B cell (primary cell): ENCODE results near the gene ELMO1. TPM values are rescaled to one million over a fixed set of nuclear protein-coding genes. Genes with fewer than 3 reads are reported as not detected.

Experiments used
- ATAC-seq: fragments of 200-7000 bp; cut with Tn5 transposase; one replicate; pipeline ENCODE4 v1.10.0; 2021; ENCODE audit warnings: low read depth, mild to moderate bottlenecking, moderate number of reproducible peaks, moderate library complexity
- CTCF ChIA-PET: fragments of 350-600 bp; sonication (Branson Sonifier 250); formaldehyde crosslinking; loops from one replicate; lab custom pipeline; 2021; ENCODE audit warnings: antibody characterized with exemption, inconsistent platforms; lab: Charles Lee
- POLR2A ChIA-PET: fragments of 350-600 bp; sonication (Branson Sonifier 250); formaldehyde crosslinking; loops from one replicate; lab custom pipeline; 2021; ENCODE audit warnings: antibody characterized with exemption; lab: Charles Lee
- DNase-seq: peaks from one replicate; pipeline ENCODE4 v3.0.0; 2013
- H2AFZ ChIP-seq: 2 replicates; pipeline ENCODE4 v1.6.1; 2012; ENCODE audit warnings: mild to moderate bottlenecking, low read depth, low read length; ENCODE audit not compliant: insufficient read depth, poor library complexity, severe bottlenecking
- H3K27ac ChIP-seq, 2 donors: 1 replicate in 1 of 2; 2 replicates in 1 of 2; pipeline ENCODE4 v1.5.1; 2012 to 2013; ENCODE audit warnings: low read length in 2 of 2, mild to moderate bottlenecking in 2 of 2, moderate library complexity in 1 of 2
- H3K27me3 ChIP-seq, 4 experiments: fragments of 200-600 bp in 1 of 4; sonication (generic) in 1 of 4; replicated peaks in 1 of 4; 1 replicate in 2 of 4; 2 replicates in 2 of 4; pipeline versions ENCODE4 v1.6.1 to v1.7.0; 2013 to 2016; ENCODE audit warnings: low read length in 3 of 4, mild to moderate bottlenecking in 2 of 4, mixed read lengths in 1 of 4, moderate library complexity in 1 of 4; ENCODE audit not compliant: insufficient read depth in 4 of 4, control insufficient read depth in 3 of 4; ENCODE audit errors: control extremely low read depth in 1 of 4
- H3K36me3 ChIP-seq, 2 experiments: replicated peaks in 1 of 2; 1 replicate in 1 of 2; 2 replicates in 1 of 2; pipeline versions ENCODE4 v1.6.1 to v1.7.1; 2013; ENCODE audit warnings: low read length in 1 of 2; ENCODE audit not compliant: insufficient read depth in 2 of 2, control insufficient read depth in 1 of 2; ENCODE audit errors: control extremely low read depth in 1 of 2, extremely low read depth in 1 of 2
- H3K4me1 ChIP-seq, 2 donors: fragments of 200-600 bp in 1 of 2; sonication (generic) in 1 of 2; 1 replicate in 1 of 2; 2 replicates in 1 of 2; pipeline versions ENCODE4 v1.5.1 to v1.6.1; 2013 to 2017; ENCODE audit warnings: low read length in 2 of 2; ENCODE audit not compliant: control insufficient read depth in 2 of 2, insufficient read depth in 2 of 2
- H3K4me2 ChIP-seq: replicated peaks from 2 replicates; pipeline ENCODE3; 2012; ENCODE audit warnings: mild to moderate bottlenecking, low read depth, low read length; ENCODE audit not compliant: poor library complexity, severe bottlenecking
- H3K4me3 ChIP-seq, 5 experiments: fragments of 200-600 bp in 1 of 5; sonication (generic) in 1 of 5; 1 replicate in 3 of 5; 2 replicates in 2 of 5; pipeline versions ENCODE4 v1.5.1 to v1.7.0; 2011 to 2016; ENCODE audit warnings: low read length in 4 of 5, mild to moderate bottlenecking in 4 of 5, low read depth in 2 of 5, control low read depth in 1 of 5, moderate library complexity in 1 of 5; ENCODE audit not compliant: insufficient read depth in 1 of 5; ENCODE audit errors: control extremely low read depth in 1 of 5, extremely low read depth in 1 of 5
- H3K79me2 ChIP-seq: fragments of 200-600 bp; sonication (generic); one replicate; pipeline ENCODE4 v1.6.0; 2016; ENCODE audit warnings: low read length; ENCODE audit not compliant: control insufficient read depth, insufficient read depth
- H3K9ac ChIP-seq: fragments of 200-600 bp; sonication (generic); 2 replicates; pipeline ENCODE4 v1.6.1; 2017; ENCODE audit warnings: mild to moderate bottlenecking, low read length, moderate library complexity
- H3K9me3 ChIP-seq, 3 donors: one replicate each; pipeline versions ENCODE4 v1.6.1 to v1.7.1; 2013; ENCODE audit warnings: low read length in 2 of 3; ENCODE audit not compliant: control insufficient read depth in 2 of 3, insufficient read depth in 1 of 3; ENCODE audit errors: control extremely low read depth in 1 of 3
- H4K20me1 ChIP-seq: 2 replicates; pipeline ENCODE4 v1.6.0; 2012; ENCODE audit warnings: mild to moderate bottlenecking, low read length; ENCODE audit not compliant: insufficient read depth, control insufficient read depth, poor library complexity, severe bottlenecking
- H3K27ac Mint-ChIP-seq: one replicate; pipeline ENCODE4 v1.8.0; 2021; ENCODE audit warnings: mixed read lengths
- H3K27me3 Mint-ChIP-seq: one replicate; pipeline ENCODE4 v1.8.0; 2021; ENCODE audit warnings: mixed read lengths
- H3K4me1 Mint-ChIP-seq: one replicate; pipeline ENCODE4 v1.8.0; 2021; ENCODE audit warnings: mixed read lengths
- H3K4me3 Mint-ChIP-seq: one replicate; pipeline ENCODE4 v1.8.0; 2021; ENCODE audit warnings: mixed read lengths
- H3K9me3 Mint-ChIP-seq: one replicate; pipeline ENCODE4 v1.8.0; 2022; ENCODE audit warnings: mixed read lengths; ENCODE audit not compliant: insufficient read depth
- EZH2 ChIP-seq: IDR thresholded peaks from 2 replicates; pipeline ENCODE4 v1.6.1; 2012; ENCODE audit warnings: borderline replicate concordance, low read depth, mild to moderate bottlenecking, moderate library complexity, low read length; ENCODE audit not compliant: insufficient read depth, poor library complexity, severe bottlenecking
- WGBS: methylation state at CpG from one replicate; pipeline ENCODE4 v1.1.5; 2013; ENCODE audit warnings: missing lambda C conversion rate; ENCODE audit not compliant: insufficient coverage; 5-methylcytosine and 5-hydroxymethylcytosine counted together
- intact Hi-C: fragments of 100-400 bp; cut with micrococcal nuclease; formaldehyde crosslinking; loops from one replicate; pipeline ENCODE4 v1.10.0; 2022
- polyA plus RNA-seq: library from polyadenylated mRNA; depleted of rRNA; stranded (reverse); fragments of >200 nt; gene quantifications from 2 replicates; pipeline ENCODE4 v1.2.3, GENCODE V29; 2012
- total RNA-seq, 2 donors: library from RNA; stranded (reverse); fragments of 120-200 nt in 1 of 2; gene quantifications; 1 replicate in 1 of 2; 2 replicates in 1 of 2; pipeline versions ENCODE4 v1.2.3 to v1.2.4, GENCODE V29; 2013 to 2022
- TF ChIP-seq, protein P1 (sequence below): fragments of 200-600 bp; IDR thresholded peaks from one replicate; pipeline ENCODE4 v1.8.0; 2022; ENCODE audit warnings: antibody characterized with exemption, mild to moderate bottlenecking

Gene ELMO1
- total and polyA plus RNA-seq, 2 donors (not counting 1 experiment from before 2014, with no cell fraction given): 44.7 to 177 TPM

GRCh38 chr7:37256631-37257030, 192.0 kb downstream of the ELMO1 start:
- CTCF ChIA-PET: no interaction called here

GRCh38 chr7:37255327-37255944, 193.2 kb downstream of the ELMO1 start:
- H2AFZ ChIP-seq: no peak overlapping the region
- ATAC-seq (no peak), DNase-seq (no peak)
- H3K4me2 ChIP-seq: no peak overlapping the region
- H3K4me3 ChIP-seq: no peak overlapping the region
- peaks cover 11% of the 10 kb centered on the region for H3K79me2 ChIP-seq
- H3K27ac ChIP-seq: no peak overlapping the region
- H3K36me3 ChIP-seq: peaks cover 8 to 44% of the 10 kb centered on the region in 2 experiments
- H3K9me3 ChIP-seq: no peaks in the 10 kb centered on the region
- Mint-ChIP-seq H3K9me3 (no peaks in the 10 kb centered on the region), H3K27me3 (no peaks in the 10 kb centered on the region), H3K4me1 (peaks cover 27% of the 10 kb centered on the region), H3K27ac (peak overlapping the region; percentile 10), H3K4me3 (no peak overlapping the region)
- intact Hi-C loops: no loop called here
- TF ChIP-seq, protein P1, sequence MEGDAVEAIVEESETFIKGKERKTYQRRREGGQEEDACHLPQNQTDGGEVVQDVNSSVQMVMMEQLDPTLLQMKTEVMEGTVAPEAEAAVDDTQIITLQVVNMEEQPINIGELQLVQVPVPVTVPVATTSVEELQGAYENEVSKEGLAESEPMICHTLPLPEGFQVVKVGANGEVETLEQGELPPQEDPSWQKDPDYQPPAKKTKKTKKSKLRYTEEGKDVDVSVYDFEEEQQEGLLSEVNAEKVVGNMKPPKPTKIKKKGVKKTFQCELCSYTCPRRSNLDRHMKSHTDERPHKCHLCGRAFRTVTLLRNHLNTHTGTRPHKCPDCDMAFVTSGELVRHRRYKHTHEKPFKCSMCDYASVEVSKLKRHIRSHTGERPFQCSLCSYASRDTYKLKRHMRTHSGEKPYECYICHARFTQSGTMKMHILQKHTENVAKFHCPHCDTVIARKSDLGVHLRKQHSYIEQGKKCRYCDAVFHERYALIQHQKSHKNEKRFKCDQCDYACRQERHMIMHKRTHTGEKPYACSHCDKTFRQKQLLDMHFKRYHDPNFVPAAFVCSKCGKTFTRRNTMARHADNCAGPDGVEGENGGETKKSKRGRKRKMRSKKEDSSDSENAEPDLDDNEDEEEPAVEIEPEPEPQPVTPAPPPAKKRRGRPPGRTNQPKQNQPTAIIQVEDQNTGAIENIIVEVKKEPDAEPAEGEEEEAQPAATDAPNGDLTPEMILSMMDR: no peak
- no peak for TF ChIP-seq EZH2
- H3K27me3 ChIP-seq: no peaks in the 10 kb centered on the region
- POLR2A ChIA-PET: no interaction called here
- peaks cover 4% of the 10 kb centered on the region for H4K20me1 ChIP-seq
- CTCF ChIA-PET: no interaction called here
- no peak overlapping the region for H3K9ac ChIP-seq
- 90% methylated on average over 5 of the region's 7 CpGs for WGBS
- H3K4me1 ChIP-seq: peaks cover 10 to 14% of the 10 kb centered on the region in 2 donors

More at GRCh38 chr7:37256631-37257030, 192.0 kb downstream of the ELMO1 start:
- TF ChIP-seq EZH2: no peak
- TF ChIP-seq, protein P1: no peak
- Histone ChIP-seq H3K27ac (no peak overlapping the region), H3K4me1 (peaks cover 10 to 16% of the 10 kb centered on the region in 2 donors), H3K4me3 (no peak overlapping the region), H3K79me2 (peaks cover 19% of the 10 kb centered on the region), H3K36me3 (peaks cover 8 to 41% of the 10 kb centered on the region in 2 experiments), H3K27me3 (no peaks in the 10 kb centered on the region), H3K9me3 (no peaks in the 10 kb centered on the region), H2AFZ (no peak overlapping the region), H4K20me1 (peaks cover 4% of the 10 kb centered on the region), H3K9ac (no peak overlapping the region), H3K4me2 (no peak overlapping the region)
- H3K27me3 Mint-ChIP-seq: no peaks in the 10 kb centered on the region
- no peak for ATAC-seq
- no peaks in the 10 kb centered on the region for H3K9me3 Mint-ChIP-seq
- POLR2A ChIA-PET: no interaction called here
- intact Hi-C loops: no loop called here
- H3K4me1 Mint-ChIP-seq: peaks cover 24% of the 10 kb centered on the region
- H3K4me3 Mint-ChIP-seq: no peak overlapping the region
- H3K27ac Mint-ChIP-seq: no peak overlapping the region
- no peak for DNase-seq
